HG03442 (cell line): Measurements from ENCODE around the gene LDAF1.
"Not testable (repeated sequence)": the region's sequence is repeated elsewhere in the genome, so short reads cannot be mapped to it uniquely, and the experiment has no call there.

Source experiments
- ATAC-seq: cut with Tn5 transposase; IDR thresholded peaks from one replicate; pipeline ENCODE4 v1.9.1; 2021; ENCODE audit warnings: mild to moderate bottlenecking, moderate library complexity; ENCODE audit not compliant: unreplicated experiment

The LDAF1 gene

DNA sequence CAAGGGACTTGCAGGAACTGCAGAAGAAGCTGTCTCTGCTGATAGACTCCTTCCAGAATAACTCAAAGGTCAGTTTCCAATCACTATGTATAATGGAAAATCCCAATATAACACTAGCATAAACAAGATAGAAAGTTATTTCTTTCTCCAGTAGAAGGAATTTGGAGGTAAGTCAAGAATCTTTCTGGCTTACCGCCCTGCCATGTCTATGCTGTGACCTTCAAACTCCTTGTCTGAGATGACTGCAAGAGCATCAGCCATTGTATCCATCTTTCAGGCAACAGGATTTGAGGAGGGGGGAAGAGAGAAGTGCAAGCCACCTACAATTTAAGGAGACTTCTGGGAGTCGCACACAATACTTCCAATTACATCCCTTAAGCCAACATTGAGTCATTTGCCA, 2.7 kb downstream of the LDAF1 start:
- no peak for ATAC-seq

- ATAC-seq, result no peak
Measured at GRCh38 chr16:21162661-21163151, 4.2 kb downstream of the LDAF1 start.

- no peak for ATAC-seq
Measured at GRCh38 chr16:21163576-21163975, 5.1 kb downstream of the LDAF1 start.

DNA sequence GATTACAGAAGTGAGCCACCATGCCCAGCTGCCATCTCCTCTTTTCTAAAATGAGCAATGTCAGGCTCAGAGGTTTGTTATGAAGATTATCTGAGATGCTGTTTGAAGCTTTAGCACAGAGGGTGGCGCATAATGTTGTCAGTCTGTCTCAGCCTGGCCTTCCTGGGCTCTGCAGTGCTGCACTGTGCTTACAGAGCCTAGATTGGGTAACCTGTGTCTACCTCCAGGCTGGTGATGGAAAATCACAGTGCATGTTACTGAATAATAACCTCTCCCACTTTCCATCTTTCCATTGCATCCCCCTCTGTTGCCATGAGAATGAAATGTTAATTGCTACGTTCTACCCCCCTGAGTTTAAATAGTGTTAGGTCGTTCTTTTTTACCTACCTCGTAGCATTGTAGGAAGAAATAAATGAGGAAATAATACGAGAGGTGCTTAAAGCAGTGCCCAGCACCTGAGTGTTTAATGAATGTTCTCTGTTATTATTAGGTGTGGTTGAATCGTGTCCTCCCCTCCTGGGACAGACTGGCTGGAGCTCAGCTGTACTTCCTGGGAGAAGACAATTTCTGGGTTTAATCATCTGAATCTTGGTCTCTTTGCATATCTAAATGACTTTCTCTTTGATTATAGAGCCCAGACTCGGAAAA, 6.2 kb downstream of the LDAF1 start:
- no peak for ATAC-seq

- ATAC-seq, result no peak
Measured at GRCh38 chr16:21166561-21166961, 8.1 kb downstream of the LDAF1 start.

DNA sequence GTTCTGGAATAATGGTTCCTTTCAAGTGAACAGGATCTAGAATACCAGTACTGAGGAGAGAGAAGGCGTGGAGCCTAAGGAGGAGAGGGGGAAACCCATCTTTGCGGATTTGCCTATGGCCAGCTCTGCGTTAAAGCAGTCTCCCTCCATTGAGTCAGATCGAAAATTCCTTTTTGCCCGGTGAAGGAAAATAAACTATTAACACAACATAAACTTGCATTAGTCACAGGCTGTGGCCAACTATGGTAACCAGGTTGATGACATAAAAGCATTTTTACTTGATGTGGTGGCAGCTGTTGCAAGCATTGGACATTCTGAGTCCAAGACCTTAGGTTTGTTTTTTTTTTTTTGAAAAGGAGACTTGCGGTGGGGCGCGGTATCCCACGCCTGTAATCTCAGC, 8.9 kb downstream of the LDAF1 start:
- ATAC-seq, result no peak

- ATAC-seq, result no peak
Measured at GRCh38 chr16:21167929-21168602, 9.6 kb downstream of the LDAF1 start.

DNA sequence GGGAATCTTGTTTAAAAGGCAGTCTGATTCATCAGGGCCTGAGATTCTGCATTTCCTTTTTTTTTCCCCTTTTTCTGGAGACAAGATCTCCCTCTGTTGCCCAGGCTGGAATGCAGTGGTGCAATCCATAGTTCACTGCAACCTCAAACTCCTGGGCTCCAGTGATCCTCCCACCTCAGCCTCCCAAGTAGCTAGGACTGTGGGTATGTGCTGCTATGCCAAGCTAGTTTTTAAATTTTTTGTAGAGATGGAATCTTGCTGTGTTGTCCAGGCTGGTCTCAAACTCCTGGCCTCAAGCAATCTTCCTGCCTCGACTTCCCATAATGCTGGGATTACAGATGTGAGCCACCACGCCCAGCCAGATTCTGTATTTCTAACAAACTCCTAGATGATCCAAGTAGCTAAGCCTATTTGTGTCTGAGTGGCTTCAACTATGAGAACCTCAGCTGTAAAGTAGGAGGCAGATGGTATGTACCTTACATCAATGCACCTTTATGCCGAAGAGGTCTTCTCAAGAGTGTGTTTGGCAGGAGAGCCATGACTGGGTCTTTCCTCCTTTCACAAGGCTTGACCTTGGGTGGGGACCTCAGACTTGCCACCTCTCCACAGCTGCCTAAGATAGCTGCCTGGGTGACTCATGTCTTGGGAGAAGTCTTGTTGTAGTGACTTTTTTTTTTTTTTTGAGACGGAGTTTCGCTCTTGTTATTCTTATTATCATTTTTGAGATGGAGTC, 10.9 kb downstream of the LDAF1 start:
- ATAC-seq, result no peak

DNA sequence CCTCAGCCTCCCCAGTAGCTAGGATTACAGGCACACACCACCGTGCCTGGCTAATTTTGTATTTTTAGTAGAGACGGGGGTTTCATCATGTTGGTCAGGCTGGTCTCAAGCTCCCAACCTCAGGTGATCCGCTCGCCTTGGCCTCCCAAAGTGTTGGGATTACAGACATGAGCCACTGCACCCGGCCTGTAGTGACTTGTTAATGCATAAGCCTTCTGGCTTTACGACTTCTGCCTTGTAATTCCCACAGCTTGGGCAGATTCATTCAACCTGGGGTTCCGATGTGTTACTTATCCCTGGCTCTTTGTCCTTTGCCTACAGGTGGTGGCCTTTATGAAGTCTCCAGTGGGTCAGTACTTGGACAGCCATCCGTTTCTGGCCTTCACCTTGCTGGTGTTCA, 11.6 kb downstream of the LDAF1 start:
- ATAC-seq, result not testable (repeated sequence)

- no peak for ATAC-seq
Measured at GRCh38 chr16:21172650-21173049, 14.2 kb downstream of the LDAF1 start.

- ATAC-seq, result no peak
Measured at GRCh38 chr16:21175397-21175796, 16.9 kb downstream of the LDAF1 start.

DNA sequence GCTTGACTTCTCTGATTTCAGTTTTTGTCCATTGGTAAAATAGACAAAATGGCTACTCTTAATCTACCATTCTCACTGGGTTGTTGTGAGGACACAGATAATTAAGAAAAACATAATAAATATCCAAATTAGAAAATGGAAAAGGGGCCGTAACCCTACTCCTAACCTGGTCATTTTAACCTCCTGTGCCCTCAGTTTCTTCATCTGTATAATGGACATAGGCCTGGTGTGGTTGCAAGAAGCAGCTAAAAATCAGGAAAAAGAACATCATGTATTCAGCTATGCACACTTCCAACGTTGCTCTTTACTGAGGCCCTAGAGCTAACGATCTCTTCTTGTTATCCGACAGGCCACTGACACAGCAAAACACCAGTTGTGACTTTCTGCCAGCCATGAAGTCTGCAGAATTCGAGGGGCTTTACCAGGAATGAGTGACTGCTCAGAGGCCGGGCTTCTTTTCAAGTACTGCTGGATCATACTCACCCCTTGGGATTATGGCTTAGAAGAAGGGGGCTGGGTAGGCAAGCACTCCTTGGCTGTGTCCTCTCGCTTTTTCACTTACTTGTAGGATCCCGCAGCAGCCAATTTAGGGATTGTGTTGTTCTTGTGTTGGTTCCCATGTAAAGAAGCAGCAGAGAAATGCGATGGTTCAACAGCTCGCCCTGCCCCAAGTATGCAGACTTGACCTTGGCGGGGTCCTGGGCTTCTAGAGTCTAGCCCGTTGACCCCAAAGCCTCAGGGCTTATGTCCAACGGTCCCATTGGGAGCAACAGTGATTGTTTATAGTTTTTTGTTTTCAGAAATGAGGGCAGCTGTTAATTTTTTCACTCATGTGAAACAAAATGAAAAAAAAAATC, 20.9 kb downstream of the LDAF1 start:
- ATAC-seq, result no peak

- no peak for ATAC-seq
Measured at GRCh38 chr16:21179983-21180365, 21.5 kb downstream of the LDAF1 start.

DNA sequence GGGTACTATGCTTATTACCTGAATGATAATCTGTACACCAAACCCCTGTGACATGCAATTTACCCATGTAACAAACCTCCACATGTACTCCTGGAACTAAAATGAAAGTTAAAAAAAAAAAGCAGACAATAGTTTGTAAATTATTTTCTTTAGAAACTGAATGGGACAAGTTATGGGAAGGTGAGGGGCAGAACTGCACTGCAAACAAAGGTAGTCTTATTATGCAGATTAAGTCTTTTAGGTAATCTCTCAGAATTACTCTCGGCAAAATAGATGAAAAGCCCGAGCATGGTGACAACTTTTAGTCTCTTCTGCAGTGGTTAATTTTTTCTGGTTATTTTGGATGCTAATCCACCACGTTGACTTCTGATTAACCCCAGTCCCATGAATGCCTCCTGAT, 25.5 kb downstream of the LDAF1 start:
- ATAC-seq, result no peak

GRCh38 chr16:21184834-21185233, 26.4 kb downstream of the LDAF1 start:
- no peak for ATAC-seq

- no peak for ATAC-seq
Measured at GRCh38 chr16:21185659-21186325, 27.3 kb downstream of the LDAF1 start.

GRCh38 chr16:21186326-21186691, 27.8 kb downstream of the LDAF1 start:
- no peak for ATAC-seq

- no peak for ATAC-seq
Measured at GRCh38 chr16:21189311-21189710, 30.8 kb downstream of the LDAF1 start.

DNA sequence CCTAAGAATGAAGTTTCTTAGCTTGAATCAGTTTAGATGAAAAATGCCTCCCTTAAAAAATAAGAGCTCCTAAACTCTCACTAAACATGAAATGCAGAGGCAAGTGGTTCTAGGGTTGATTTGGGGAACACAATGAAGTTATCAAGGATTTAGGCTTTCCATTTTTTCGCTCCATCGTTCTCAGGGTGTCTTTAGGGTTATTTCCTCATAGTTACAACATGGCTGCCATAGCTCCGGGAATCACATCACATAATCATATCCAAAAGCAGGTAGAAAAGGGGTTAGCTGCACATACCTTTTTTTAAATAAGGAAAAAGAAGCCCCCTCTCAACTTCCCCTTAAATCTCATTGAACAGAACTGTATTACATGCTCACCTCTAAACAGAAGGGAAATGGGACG, 31.5 kb downstream of the LDAF1 start:
- ATAC-seq, result no peak

- ATAC-seq, result no peak
Measured at GRCh38 chr16:21190599-21190998, 32.1 kb downstream of the LDAF1 start.

- no peak for ATAC-seq
Measured at GRCh38 chr16:21192991-21193390, 34.5 kb downstream of the LDAF1 start.
